Keratinocyte (primary cell): Measurements from ENCODE around the gene NECAP2. TPM values are rescaled to one million over a fixed set of nuclear protein-coding genes. Genes with fewer than 3 reads are reported as not detected.

Experiments
- DNase-seq: peaks from one replicate; pipeline ENCODE4 v3.0.0-alpha.2; 2011; ENCODE audit warnings: low read depth, missing footprints, low spot score
- FAIRE-seq: peaks from 2 replicates; lab custom pipeline; 2011; peaks lifted over from hg19 to GRCh38; lab: Jason Lieb, UNC
- H2AFZ ChIP-seq: 2 replicates; pipeline ENCODE4 v1.6.0; 2012; ENCODE audit warnings: low read length, control low read depth, inconsistent platforms; ENCODE audit not compliant: control insufficient read depth
- H3K27ac ChIP-seq: 2 replicates; pipeline ENCODE4 v1.5.1; 2011; ENCODE audit warnings: low read length; ENCODE audit not compliant: control insufficient read depth, insufficient read depth
- H3K27me3 ChIP-seq: 3 replicates; pipeline ENCODE4 v1.6.0; 2011; ENCODE audit warnings: low read length; ENCODE audit not compliant: control insufficient read depth, insufficient read depth; ENCODE audit errors: extremely low read depth
- H3K36me3 ChIP-seq, 2 experiments: 2 replicates in 1 of 2; 3 replicates in 1 of 2; pipeline ENCODE4 v1.5.1; 2011; ENCODE audit warnings: low read length in 2 of 2, mild to moderate bottlenecking in 1 of 2; ENCODE audit not compliant: control insufficient read depth in 2 of 2, insufficient read depth in 2 of 2; ENCODE audit errors: extremely low read depth in 1 of 2
- H3K4me1 ChIP-seq: 3 replicates; pipeline ENCODE4 v1.5.1; 2011; ENCODE audit warnings: low read length; ENCODE audit not compliant: control insufficient read depth, insufficient read depth; ENCODE audit errors: extremely low read depth
- H3K4me2 ChIP-seq: 3 replicates; pipeline ENCODE4 v1.6.0; 2011; ENCODE audit warnings: low read depth, low read length; ENCODE audit not compliant: control insufficient read depth, insufficient read depth; ENCODE audit errors: extremely low read depth
- H3K4me3 ChIP-seq, 3 experiments: fragments of 200-600 bp in 1 of 3; sonication (generic) in 1 of 3; 2 replicates in 2 of 3; 3 replicates in 1 of 3; pipeline ENCODE4 v1.5.1; 2011 to 2016; ENCODE audit warnings: low read length in 3 of 3, mild to moderate bottlenecking in 3 of 3, control low read depth in 2 of 3, inconsistent platforms in 1 of 3, low read depth in 1 of 3, mixed read lengths in 1 of 3, mixed run types in 1 of 3, moderate library complexity in 1 of 3; ENCODE audit not compliant: control insufficient read depth in 2 of 3, insufficient read depth in 2 of 3; ENCODE audit errors: extremely low read depth in 1 of 3
- H3K79me2 ChIP-seq: 2 replicates; pipeline ENCODE4 v1.6.0; 2012; ENCODE audit warnings: low read length; ENCODE audit not compliant: control insufficient read depth, insufficient read depth
- H3K9ac ChIP-seq: 3 replicates; pipeline ENCODE4 v1.6.0; 2011; ENCODE audit warnings: low read length; ENCODE audit not compliant: control insufficient read depth, insufficient read depth; ENCODE audit errors: extremely low read depth
- H3K9me1 ChIP-seq: 3 replicates; pipeline ENCODE4 v1.6.0; 2011; ENCODE audit warnings: low read length; ENCODE audit not compliant: control insufficient read depth, insufficient read depth; ENCODE audit errors: extremely low read depth
- H3K9me3 ChIP-seq: 2 replicates; pipeline ENCODE4 v1.5.1; 2012; ENCODE audit warnings: low read depth, low read length; ENCODE audit not compliant: control insufficient read depth
- H4K20me1 ChIP-seq: 3 replicates; pipeline ENCODE4 v1.6.0; 2011; ENCODE audit warnings: low read length; ENCODE audit not compliant: control insufficient read depth, insufficient read depth; ENCODE audit errors: extremely low read depth
- CTCF ChIP-seq, 3 experiments: IDR thresholded peaks in 1 of 3; conservative IDR thresholded peaks in 1 of 3; optimal IDR thresholded peaks in 1 of 3; 2 replicates in 2 of 3; 3 replicates in 1 of 3; pipeline versions ENCODE3 to v1.5.1; 2011; ENCODE audit warnings: low read length in 3 of 3, mild to moderate bottlenecking in 3 of 3, moderate library complexity in 2 of 3, control low read depth in 1 of 3, inconsistent platforms in 1 of 3; ENCODE audit not compliant: insufficient read depth in 2 of 3; ENCODE audit errors: extremely low read depth in 1 of 3
- EZH2 ChIP-seq: IDR thresholded peaks from one replicate; pipeline ENCODE4 v1.6.1; 2012; ENCODE audit warnings: inconsistent platforms, mild to moderate bottlenecking, low read length, moderate library complexity
- dilution Hi-C: fragments of 300-500 bp; cut with MboI; formaldehyde crosslinking; loops from one replicate; pipeline ENCODE4 v1.7.0; 2020; ENCODE audit warnings: low sequenced_read_pairs; ENCODE audit not compliant: extremely low pct_ligation_motif_present
- polyA plus RNA-seq, 5 experiments: library from polyadenylated mRNA; depleted of rRNA in 3 of 5; stranded (reverse) in 3 of 5; stranded (forward) in 1 of 5; unstranded in 1 of 5; fragments of >200 nt; gene quantifications; 1 replicate in 1 of 5; 2 replicates in 3 of 5; 3 replicates in 1 of 5; pipeline versions ENCODE4 v1.2.1 to v1.2.3, GENCODE V29; 2011 to 2012; ENCODE audit warnings: missing spikeins in 2 of 5, low read depth in 1 of 5, low replicate concordance in 1 of 5

NECAP2 gene
- polyA plus RNA-seq, 1 donor (not counting 4 experiments of a cell fraction or from before 2014, with no cell fraction given): 75.7 TPM

DNA sequence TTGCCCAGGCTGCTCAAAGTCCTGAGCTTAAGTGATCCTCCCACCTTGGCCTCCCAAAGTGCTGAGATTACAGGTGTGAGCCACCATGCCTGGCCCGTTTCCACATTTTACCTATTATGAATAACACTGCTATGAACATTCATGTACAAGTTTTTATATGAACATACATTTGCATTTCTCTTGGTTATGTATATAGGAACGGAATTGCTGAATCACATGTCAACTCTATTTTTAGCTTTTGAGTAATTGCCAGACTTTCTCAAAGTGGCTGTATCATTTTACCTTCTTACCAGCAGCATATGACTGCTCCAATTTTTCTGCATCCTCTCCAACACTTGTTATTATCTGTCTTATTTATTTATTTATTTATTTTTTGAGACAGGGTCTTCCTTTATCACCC is 6.0 kb upstream of the NECAP2 start:
- no peak for DNase-seq
- TF ChIP-seq EZH2: no peak
- TF ChIP-seq CTCF (optimal IDR thresholded peaks at IDR 0.05 in 1 of 3, IDR thresholded peaks at IDR 0.05 in 1 of 3, conservative IDR thresholded peaks at IDR 0.05 in 1 of 3; ENCODE audit: extremely low read depth in 1 of 3, insufficient read depth in 2 of 3, low read length in 3 of 3): no peak
- Histone ChIP-seq H3K4me3 (no peak overlapping the region), H3K36me3 (no peaks in the 10 kb centered on the region), H3K27ac (no peak overlapping the region), H3K27me3 (no peaks in the 10 kb centered on the region), H4K20me1 (no peaks in the 10 kb centered on the region), H3K4me2 (no peak overlapping the region), H3K79me2 (no peaks in the 10 kb centered on the region), H3K9me1 (no peaks in the 10 kb centered on the region), H3K9me3 (no peaks in the 10 kb centered on the region), H3K9ac (no peak overlapping the region), H3K4me1 (no peaks in the 10 kb centered on the region), H2AFZ (no peak overlapping the region)
- dilution Hi-C loops: no loop called here
- FAIRE-seq: no peak

GRCh38 chr1:16436946-16437474 is 3.5 kb upstream of the NECAP2 start, which contains the start of gene SPATA21:
TSS of gene SPATA21 (minus strand) at chr1:16437424. CDS start at chr1:16431371, 6,053 bp downstream.
- H3K4me1 ChIP-seq: peaks cover 3% of the 10 kb centered on the region
- H3K9me3 ChIP-seq: no peaks in the 10 kb centered on the region
- H3K36me3 ChIP-seq: no peaks in the 10 kb centered on the region
- no peaks in the 10 kb centered on the region for H3K9me1 ChIP-seq
- no peak within 1 kb of the TSS for H3K27ac ChIP-seq
- DNase-seq: no peak
- TF ChIP-seq CTCF (optimal IDR thresholded peaks at IDR 0.05 in 1 of 3, IDR thresholded peaks at IDR 0.05 in 1 of 3, conservative IDR thresholded peaks at IDR 0.05 in 1 of 3; ENCODE audit: extremely low read depth in 1 of 3, insufficient read depth in 2 of 3, low read length in 3 of 3): no peak
- no peak for TF ChIP-seq EZH2
- FAIRE-seq: no peak
- peaks cover 16% of the 10 kb centered on the region for H3K79me2 ChIP-seq
- no peaks in the 10 kb centered on the region for H4K20me1 ChIP-seq
- H2AFZ ChIP-seq: no peak within 1 kb of the TSS
- no peaks in the 10 kb centered on the region for H3K27me3 ChIP-seq
- H3K4me3 ChIP-seq: no peak within 1 kb of the TSS
- H3K4me2 ChIP-seq: no peak within 1 kb of the TSS
- no peak within 1 kb of the TSS for H3K9ac ChIP-seq
- dilution Hi-C loops: no loop called here
